ENCODE data around the gene LITAF.
"Not testable (repeated sequence)": the region's sequence is repeated elsewhere in the genome, so short reads cannot be mapped to it uniquely, and the experiment has no call there.

DNA sequence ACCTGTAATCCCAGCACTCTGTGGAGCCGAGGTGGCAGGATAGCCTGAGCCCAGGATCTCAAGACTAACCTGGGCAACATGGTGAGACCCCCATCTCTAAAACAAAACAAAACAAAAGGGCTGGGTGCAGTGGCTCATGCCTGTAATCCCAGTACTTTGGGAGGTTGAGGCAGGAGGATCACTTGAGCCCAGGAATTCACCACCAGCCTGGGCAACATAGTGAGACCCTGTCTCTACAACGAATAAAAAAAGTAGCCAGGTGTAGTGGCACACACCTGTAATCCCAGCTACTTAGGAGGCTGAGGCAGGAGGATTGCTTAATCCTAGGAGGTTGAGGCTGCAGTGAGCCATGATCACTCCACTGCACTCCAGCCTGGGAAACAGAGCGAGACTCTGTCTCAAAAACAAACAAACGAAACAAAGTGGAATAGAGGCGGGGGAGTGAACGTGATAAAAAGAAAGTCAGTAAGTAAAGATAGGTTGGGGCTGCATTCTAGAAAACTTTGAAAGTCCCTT, 28.4 kb downstream of the LITAF start:
- TF ChIP-seq POLR2A, POLR2AphosphoS5, TAF1 (IDR thresholded peaks at IDR 0.05; ENCODE audit: low read depth, low read length): not testable (repeated sequence)

All from GM12891 (cell line).